ENCODE data around the gene DARS1.

Gene DARS1

DNA sequence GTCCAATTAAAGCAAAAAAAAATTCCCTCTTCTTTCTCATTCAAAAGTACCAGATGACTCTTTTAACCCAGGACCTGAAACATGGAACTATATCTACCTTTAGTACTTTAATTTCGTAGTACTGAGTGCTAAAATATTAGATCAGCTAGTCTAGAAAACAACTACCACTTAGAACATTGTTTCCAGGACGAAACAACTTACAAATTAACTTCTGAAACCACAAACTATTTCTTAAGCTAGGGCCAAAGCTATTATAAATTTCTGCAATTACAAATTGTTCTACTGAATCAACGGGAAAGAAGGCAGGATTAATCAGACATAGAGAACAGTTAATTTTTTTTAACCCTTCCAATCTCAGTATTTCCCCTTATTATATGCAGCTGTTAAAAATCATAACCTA lies 39.9 kb downstream of the DARS1 start:
- TF ChIP-seq SUZ12 (IDR thresholded peaks at IDR 0.05; ENCODE audit: extremely low read depth, insufficient read depth, insufficient read length) (no peak), ZNF274 (IDR thresholded peaks at IDR 0.05; ENCODE audit: low read depth, low read length) (no peak), YY1 (IDR thresholded peaks at IDR 0.05; ENCODE audit: insufficient read depth, insufficient read length) (no peak)
- Histone ChIP-seq H3K36me3 (ENCODE audit: insufficient read depth, insufficient read length, low read length) (peaks cover 15% of the 10 kb centered on the region), H3K27me3 (ENCODE audit: insufficient read depth, insufficient read length) (no peaks in the 10 kb centered on the region)

GRCh38 chr2:135944625-135945024 lies 40.8 kb downstream of the DARS1 start:
- Histone ChIP-seq H3K4me3 (ENCODE audit: insufficient read length, low read depth) (no peak overlapping the region), H3K4me1 (ENCODE audit: insufficient read depth, insufficient read length) (no peaks in the 10 kb centered on the region), H3K9me3 (ENCODE audit: insufficient read depth, low read length) (no peaks in the 10 kb centered on the region), H3K9ac (ENCODE audit: insufficient read length, low read depth) (no peak overlapping the region), H3K27me3 (ENCODE audit: insufficient read depth, insufficient read length) (no peaks in the 10 kb centered on the region), H3K36me3 (ENCODE audit: insufficient read depth, insufficient read length, low read length) (peaks cover 15% of the 10 kb centered on the region)
- no peak for TF ChIP-seq ZNF274 (IDR thresholded peaks at IDR 0.05; ENCODE audit: low read depth, low read length)
- TF ChIP-seq SUZ12 (IDR thresholded peaks at IDR 0.05; ENCODE audit: extremely low read depth, insufficient read depth, insufficient read length) = no peak
- TF ChIP-seq YY1 (IDR thresholded peaks at IDR 0.05; ENCODE audit: insufficient read depth, insufficient read length) = no peak
- no peak for DNase-seq (ENCODE audit: low read depth, low spot score)

More for the DNA sequence above, 39.9 kb downstream of the DARS1 start:
- H3K9ac ChIP-seq (ENCODE audit: insufficient read length, low read depth) = no peak overlapping the region
- no peaks in the 10 kb centered on the region for H3K4me1 ChIP-seq (ENCODE audit: insufficient read depth, insufficient read length)
- no peaks in the 10 kb centered on the region for H3K9me3 ChIP-seq (ENCODE audit: insufficient read depth, low read length)
- DNase-seq (ENCODE audit: low read depth, low spot score) = no peak
- no peak overlapping the region for H3K4me3 ChIP-seq (ENCODE audit: insufficient read length, low read depth)

GRCh38 chr2:135942936-135943688 lies 42.3 kb downstream of the DARS1 start:
- TF ChIP-seq YY1 (IDR thresholded peaks at IDR 0.05; ENCODE audit: insufficient read depth, insufficient read length) (no peak), SUZ12 (IDR thresholded peaks at IDR 0.05; ENCODE audit: extremely low read depth, insufficient read depth, insufficient read length) (no peak), ZNF274 (IDR thresholded peaks at IDR 0.05; ENCODE audit: low read depth, low read length) (no peak)
- DNase-seq (ENCODE audit: low read depth, low spot score) = no peak
- no peaks in the 10 kb centered on the region for H3K4me1 ChIP-seq (ENCODE audit: insufficient read depth, insufficient read length)
- no peak overlapping the region for H3K4me3 ChIP-seq (ENCODE audit: insufficient read length, low read depth)
- no peaks in the 10 kb centered on the region for H3K27me3 ChIP-seq (ENCODE audit: insufficient read depth, insufficient read length)
- no peak overlapping the region for H3K9ac ChIP-seq (ENCODE audit: insufficient read length, low read depth)
- H3K9me3 ChIP-seq (ENCODE audit: insufficient read depth, low read length) = no peaks in the 10 kb centered on the region
- H3K36me3 ChIP-seq (ENCODE audit: insufficient read depth, insufficient read length, low read length) = peaks cover 15% of the 10 kb centered on the region

DNA sequence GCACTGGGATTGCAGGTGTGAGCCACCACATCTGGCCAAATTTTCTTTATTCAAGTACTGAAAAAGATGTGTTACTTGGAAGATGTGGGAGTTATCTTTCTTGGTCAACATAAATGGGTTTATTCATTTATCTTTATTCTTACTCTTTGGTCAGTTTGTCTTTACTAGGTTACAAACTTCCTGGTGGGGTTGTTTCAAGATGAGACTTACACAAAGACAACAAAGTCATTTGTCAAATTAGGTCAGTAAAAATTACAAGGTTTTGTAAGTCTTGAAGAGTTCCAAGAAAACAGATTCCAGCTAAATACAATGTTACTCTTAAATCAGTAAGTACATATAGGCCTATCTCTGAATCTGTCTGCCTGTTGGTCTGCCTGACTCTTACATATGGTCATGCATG lies 48.9 kb downstream of the DARS1 start:
- Histone ChIP-seq H3K9ac (ENCODE audit: insufficient read length, low read depth) (no peak overlapping the region), H3K4me1 (ENCODE audit: insufficient read depth, insufficient read length) (no peaks in the 10 kb centered on the region), H3K36me3 (ENCODE audit: insufficient read depth, insufficient read length, low read length) (peaks cover 32% of the 10 kb centered on the region), H3K9me3 (ENCODE audit: insufficient read depth, low read length) (no peaks in the 10 kb centered on the region), H3K4me3 (ENCODE audit: insufficient read length, low read depth) (no peak overlapping the region), H3K27me3 (ENCODE audit: insufficient read depth, insufficient read length) (no peaks in the 10 kb centered on the region)
- no peak for DNase-seq (ENCODE audit: low read depth, low spot score)
- TF ChIP-seq ZNF274 (IDR thresholded peaks at IDR 0.05; ENCODE audit: low read depth, low read length) (no peak), YY1 (IDR thresholded peaks at IDR 0.05; ENCODE audit: insufficient read depth, insufficient read length) (no peak), SUZ12 (IDR thresholded peaks at IDR 0.05; ENCODE audit: extremely low read depth, insufficient read depth, insufficient read length) (no peak)

DNA sequence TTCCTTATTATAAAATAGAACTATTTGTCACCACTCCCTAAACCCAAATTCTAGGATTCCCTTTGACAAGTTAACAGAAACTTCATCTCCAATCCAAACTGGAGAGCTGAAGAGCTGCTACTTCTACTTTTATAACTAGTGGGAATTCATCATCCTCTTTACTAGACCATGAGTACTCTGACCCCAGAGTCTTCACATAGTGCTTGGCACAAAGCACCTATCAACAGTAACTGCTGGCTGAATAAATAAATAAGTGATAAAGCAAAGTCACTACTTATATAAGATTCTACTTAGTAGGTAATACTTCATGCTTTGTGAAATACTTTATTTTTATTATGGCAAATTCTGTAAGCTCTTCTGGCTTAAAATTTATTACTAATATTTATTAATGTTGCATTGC lies 49.5 kb downstream of the DARS1 start:
- DNase-seq (ENCODE audit: low read depth, low spot score) = no peak
- Histone ChIP-seq H3K36me3 (ENCODE audit: insufficient read depth, insufficient read length, low read length) (peaks cover 38% of the 10 kb centered on the region), H3K4me3 (ENCODE audit: insufficient read length, low read depth) (no peak overlapping the region), H3K9ac (ENCODE audit: insufficient read length, low read depth) (no peak overlapping the region), H3K4me1 (ENCODE audit: insufficient read depth, insufficient read length) (no peaks in the 10 kb centered on the region), H3K9me3 (ENCODE audit: insufficient read depth, low read length) (no peaks in the 10 kb centered on the region), H3K27me3 (ENCODE audit: insufficient read depth, insufficient read length) (no peaks in the 10 kb centered on the region)
- TF ChIP-seq SUZ12 (IDR thresholded peaks at IDR 0.05; ENCODE audit: extremely low read depth, insufficient read depth, insufficient read length) (no peak), ZNF274 (IDR thresholded peaks at IDR 0.05; ENCODE audit: low read depth, low read length) (no peak), YY1 (IDR thresholded peaks at IDR 0.05; ENCODE audit: insufficient read depth, insufficient read length) (no peak)

DNA sequence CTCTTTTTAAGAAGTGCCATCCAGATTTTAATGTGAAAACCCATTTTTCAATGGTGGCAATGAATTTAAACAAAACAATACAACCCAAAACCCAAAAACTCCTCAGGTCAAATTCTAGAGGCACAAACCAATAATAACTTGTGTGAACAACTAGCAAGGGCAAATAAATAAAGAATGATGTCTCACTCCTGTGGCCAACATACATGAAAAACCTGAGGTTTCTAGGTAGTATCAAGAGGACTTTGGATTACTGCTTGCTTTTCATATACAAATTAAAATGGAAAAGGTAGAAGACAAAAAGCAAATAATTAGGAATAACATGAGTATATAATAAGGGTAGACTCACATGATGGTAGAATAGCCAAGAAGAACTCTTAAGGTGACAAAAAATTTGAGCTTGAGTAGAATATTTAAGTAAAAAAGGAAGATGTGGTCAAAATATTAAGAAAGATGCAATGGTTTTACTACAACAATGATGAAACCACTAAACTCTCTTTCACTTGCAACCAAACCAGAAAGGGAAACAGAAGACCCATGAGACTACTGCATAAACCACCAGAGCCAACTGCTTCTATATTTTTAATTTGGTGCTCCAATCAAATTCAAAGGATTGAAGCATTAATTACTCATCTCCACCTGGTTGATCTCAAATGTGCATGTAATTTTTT lies 53.5 kb downstream of the DARS1 start:
- no peaks in the 10 kb centered on the region for H3K9me3 ChIP-seq (ENCODE audit: insufficient read depth, low read length)
- DNase-seq (ENCODE audit: low read depth, low spot score) = no peak
- no peak overlapping the region for H3K9ac ChIP-seq (ENCODE audit: insufficient read length, low read depth)
- peaks cover 56% of the 10 kb centered on the region for H3K36me3 ChIP-seq (ENCODE audit: insufficient read depth, insufficient read length, low read length)
- no peaks in the 10 kb centered on the region for H3K27me3 ChIP-seq (ENCODE audit: insufficient read depth, insufficient read length)
- TF ChIP-seq YY1 (IDR thresholded peaks at IDR 0.05; ENCODE audit: insufficient read depth, insufficient read length) (no peak), SUZ12 (IDR thresholded peaks at IDR 0.05; ENCODE audit: extremely low read depth, insufficient read depth, insufficient read length) (no peak), ZNF274 (IDR thresholded peaks at IDR 0.05; ENCODE audit: low read depth, low read length) (no peak)
- no peaks in the 10 kb centered on the region for H3K4me1 ChIP-seq (ENCODE audit: insufficient read depth, insufficient read length)
- H3K4me3 ChIP-seq (ENCODE audit: insufficient read length, low read depth) = no peak overlapping the region

GRCh38 chr2:135926605-135927004 lies 58.8 kb downstream of the DARS1 start:
- Histone ChIP-seq H3K36me3 (ENCODE audit: insufficient read depth, insufficient read length, low read length) (peaks cover 42% of the 10 kb centered on the region), H3K9me3 (ENCODE audit: insufficient read depth, low read length) (no peaks in the 10 kb centered on the region), H3K4me3 (ENCODE audit: insufficient read length, low read depth) (no peak overlapping the region), H3K27me3 (ENCODE audit: insufficient read depth, insufficient read length) (no peaks in the 10 kb centered on the region), H3K4me1 (ENCODE audit: insufficient read depth, insufficient read length) (no peaks in the 10 kb centered on the region), H3K9ac (ENCODE audit: insufficient read length, low read depth) (no peak overlapping the region)
- no peak for TF ChIP-seq ZNF274 (IDR thresholded peaks at IDR 0.05; ENCODE audit: low read depth, low read length)
- no peak for TF ChIP-seq YY1 (IDR thresholded peaks at IDR 0.05; ENCODE audit: insufficient read depth, insufficient read length)
- no peak for TF ChIP-seq SUZ12 (IDR thresholded peaks at IDR 0.05; ENCODE audit: extremely low read depth, insufficient read depth, insufficient read length)
- DNase-seq (ENCODE audit: low read depth, low spot score) = no peak
